Sigmoid colon (tissue), 4 donors: ENCODE measurements around the gene IFNLR1.

ENCODE experiments used
- POLR2A ChIP-seq, 2 donors: fragments of 450-650 bp; IDR thresholded peaks; one replicate each; pipeline ENCODE4 v1.6.1; 2016; ENCODE audit warnings: antibody characterized with exemption in 2 of 2, mild to moderate bottlenecking in 2 of 2, moderate library complexity in 2 of 2
- POLR2AphosphoS5 ChIP-seq, 4 donors: sonication (generic); formaldehyde crosslinking; IDR thresholded peaks; one replicate each; pipeline ENCODE4 v1.6.1; 2017; ENCODE audit warnings: antibody characterized with exemption in 4 of 4
- TF ChIP-seq, protein P1 (sequence below), 4 experiments: fragments of 450-650 bp in 3 of 4; fragments of 200-600 bp in 1 of 4; IDR thresholded peaks; one replicate each; pipeline ENCODE4 v1.5.1; 2016 to 2019; ENCODE audit warnings: antibody characterized with exemption in 4 of 4, mild to moderate bottlenecking in 3 of 4, moderate library complexity in 2 of 4

DNA sequence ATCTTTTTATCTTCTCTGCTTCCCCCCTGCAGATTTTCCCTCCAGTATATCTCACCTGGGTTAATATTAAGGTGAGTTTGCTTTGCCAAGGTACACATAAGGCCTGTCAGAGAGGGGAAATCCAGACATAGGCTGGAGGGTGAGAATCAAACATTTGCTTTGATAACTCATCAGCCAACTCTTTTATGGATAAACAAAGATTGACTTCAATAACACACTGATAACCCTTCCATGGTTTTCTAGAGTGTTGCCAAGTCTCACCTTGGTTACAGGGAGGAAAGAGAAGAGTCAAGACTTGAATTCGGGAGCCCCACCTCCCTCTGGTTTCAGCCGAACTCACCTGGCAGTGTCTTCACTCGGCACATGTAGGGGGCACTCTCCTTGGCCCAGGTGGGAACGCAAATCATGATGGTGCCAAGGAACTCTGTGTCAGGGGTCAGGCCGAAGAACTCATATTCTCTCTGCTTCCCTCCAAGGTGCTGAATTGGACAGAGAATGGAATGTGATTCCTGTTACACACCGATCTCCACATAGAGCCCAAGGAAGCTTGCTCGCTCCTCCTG lies 59.2 kb downstream of the IFNLR1 start:
- TF ChIP-seq, protein P1, sequence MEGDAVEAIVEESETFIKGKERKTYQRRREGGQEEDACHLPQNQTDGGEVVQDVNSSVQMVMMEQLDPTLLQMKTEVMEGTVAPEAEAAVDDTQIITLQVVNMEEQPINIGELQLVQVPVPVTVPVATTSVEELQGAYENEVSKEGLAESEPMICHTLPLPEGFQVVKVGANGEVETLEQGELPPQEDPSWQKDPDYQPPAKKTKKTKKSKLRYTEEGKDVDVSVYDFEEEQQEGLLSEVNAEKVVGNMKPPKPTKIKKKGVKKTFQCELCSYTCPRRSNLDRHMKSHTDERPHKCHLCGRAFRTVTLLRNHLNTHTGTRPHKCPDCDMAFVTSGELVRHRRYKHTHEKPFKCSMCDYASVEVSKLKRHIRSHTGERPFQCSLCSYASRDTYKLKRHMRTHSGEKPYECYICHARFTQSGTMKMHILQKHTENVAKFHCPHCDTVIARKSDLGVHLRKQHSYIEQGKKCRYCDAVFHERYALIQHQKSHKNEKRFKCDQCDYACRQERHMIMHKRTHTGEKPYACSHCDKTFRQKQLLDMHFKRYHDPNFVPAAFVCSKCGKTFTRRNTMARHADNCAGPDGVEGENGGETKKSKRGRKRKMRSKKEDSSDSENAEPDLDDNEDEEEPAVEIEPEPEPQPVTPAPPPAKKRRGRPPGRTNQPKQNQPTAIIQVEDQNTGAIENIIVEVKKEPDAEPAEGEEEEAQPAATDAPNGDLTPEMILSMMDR (IDR thresholded peaks at IDR 0.05) = no peak
- TF ChIP-seq POLR2AphosphoS5 (IDR thresholded peaks at IDR 0.05) (no peak), POLR2A (IDR thresholded peaks at IDR 0.05) (no peak)
